Trophoblast cell (in vitro differentiated cells and primary cell): ENCODE data around the gene SDCCAG8.

Source experiments
- DNase-seq, 2 donors: peaks; one replicate each; pipeline ENCODE4 v3.0.0-alpha.2; 2016
- H2AFZ ChIP-seq: 2 replicates; pipeline ENCODE4 v1.6.1; 2013; ENCODE audit warnings: low read length, moderate library complexity, mild to moderate bottlenecking; ENCODE audit not compliant: insufficient read depth, poor library complexity
- H2AK5ac ChIP-seq: 2 replicates; pipeline ENCODE4 v1.6.1; 2013; ENCODE audit warnings: mild to moderate bottlenecking, low read length
- H2BK120ac ChIP-seq: 2 replicates; pipeline ENCODE4 v1.6.1; 2013; ENCODE audit warnings: low read length, mild to moderate bottlenecking, moderate library complexity; ENCODE audit not compliant: insufficient read depth, poor library complexity
- H2BK12ac ChIP-seq: 2 replicates; pipeline ENCODE4 v1.6.1; 2013; ENCODE audit warnings: mild to moderate bottlenecking, low read length, moderate library complexity
- H2BK5ac ChIP-seq: 2 replicates; pipeline ENCODE4 v1.6.1; 2013; ENCODE audit warnings: low read length, low read depth, moderate library complexity, mild to moderate bottlenecking; ENCODE audit not compliant: poor library complexity
- H3K14ac ChIP-seq: 2 replicates; pipeline ENCODE4 v1.6.1; 2013; ENCODE audit warnings: mild to moderate bottlenecking, low read length
- H3K18ac ChIP-seq: 2 replicates; pipeline ENCODE4 v1.6.1; 2013; ENCODE audit warnings: mild to moderate bottlenecking, low read length
- H3K23ac ChIP-seq: 2 replicates; pipeline ENCODE4 v1.6.1; 2013; ENCODE audit warnings: low read length
- H3K27ac ChIP-seq: 2 replicates; pipeline ENCODE4 v1.5.1; 2013; ENCODE audit warnings: low read depth, mild to moderate bottlenecking, inconsistent platforms, low read length, moderate library complexity
- H3K27me3 ChIP-seq: 2 replicates; pipeline ENCODE4 v1.6.1; 2013; ENCODE audit warnings: inconsistent platforms, mild to moderate bottlenecking, low read length, moderate library complexity; ENCODE audit not compliant: insufficient read depth
- H3K36me3 ChIP-seq, 2 experiments: 1 replicate in 1 of 2; 2 replicates in 1 of 2; pipeline ENCODE4 v1.6.1; 2013; ENCODE audit warnings: low read length in 2 of 2, mild to moderate bottlenecking in 2 of 2, moderate library complexity in 1 of 2; ENCODE audit not compliant: insufficient read depth in 2 of 2, control insufficient read depth in 1 of 2
- H3K4ac ChIP-seq: 2 replicates; pipeline ENCODE4 v1.6.1; 2013; ENCODE audit warnings: low read depth, mild to moderate bottlenecking, low read length, moderate library complexity
- H3K4me1 ChIP-seq, 2 experiments: 1 replicate in 1 of 2; 2 replicates in 1 of 2; pipeline ENCODE4 v1.6.1; 2013; ENCODE audit warnings: low read length in 2 of 2, mild to moderate bottlenecking in 2 of 2, moderate library complexity in 1 of 2; ENCODE audit not compliant: insufficient read depth in 2 of 2, control insufficient read depth in 1 of 2
- H3K4me2 ChIP-seq: 2 replicates; pipeline ENCODE4 v1.6.1; 2013; ENCODE audit warnings: inconsistent platforms, mild to moderate bottlenecking, low read length, moderate library complexity
- H3K4me3 ChIP-seq: 2 replicates; pipeline ENCODE4 v1.5.1; 2013; ENCODE audit warnings: mild to moderate bottlenecking, low read depth, low read length, inconsistent platforms
- H3K79me1 ChIP-seq: one replicate; pipeline ENCODE4 v1.6.1; 2013; ENCODE audit warnings: low read length
- H3K79me2 ChIP-seq: 2 replicates; pipeline ENCODE4 v1.6.1; 2013; ENCODE audit warnings: low read length, mild to moderate bottlenecking; ENCODE audit not compliant: control insufficient read depth, insufficient read depth, poor library complexity
- H3K9ac ChIP-seq: 2 replicates; pipeline ENCODE4 v1.6.1; 2013; ENCODE audit warnings: mild to moderate bottlenecking, low read length
- H3K9me3 ChIP-seq: 2 replicates; pipeline ENCODE4 v1.6.1; 2013; ENCODE audit warnings: low read depth, mild to moderate bottlenecking, control low read depth, inconsistent platforms, low read length; ENCODE audit not compliant: insufficient read depth
- H4K12ac ChIP-seq: 2 replicates; pipeline ENCODE4 v1.6.1; 2013; ENCODE audit warnings: low read depth, mild to moderate bottlenecking, low read length, moderate library complexity
- H4K8ac ChIP-seq: 2 replicates; pipeline ENCODE4 v1.6.1; 2013; ENCODE audit warnings: low read depth, mild to moderate bottlenecking, low read length, moderate library complexity
- H4K91ac ChIP-seq: one replicate; pipeline ENCODE4 v1.6.1; 2013; ENCODE audit warnings: low read depth, mild to moderate bottlenecking, low read length, moderate library complexity
- WGBS: extraction: QIAGEN DNeasy Blood & Tissue Kit; methylation state at CpG from one replicate; pipeline ENCODE4 v1.1.7; 2013; ENCODE audit warnings: missing lambda C conversion rate; ENCODE audit not compliant: insufficient read length, insufficient coverage; ENCODE audit errors: extremely low coverage; 5-methylcytosine and 5-hydroxymethylcytosine counted together

The SDCCAG8 gene

DNA sequence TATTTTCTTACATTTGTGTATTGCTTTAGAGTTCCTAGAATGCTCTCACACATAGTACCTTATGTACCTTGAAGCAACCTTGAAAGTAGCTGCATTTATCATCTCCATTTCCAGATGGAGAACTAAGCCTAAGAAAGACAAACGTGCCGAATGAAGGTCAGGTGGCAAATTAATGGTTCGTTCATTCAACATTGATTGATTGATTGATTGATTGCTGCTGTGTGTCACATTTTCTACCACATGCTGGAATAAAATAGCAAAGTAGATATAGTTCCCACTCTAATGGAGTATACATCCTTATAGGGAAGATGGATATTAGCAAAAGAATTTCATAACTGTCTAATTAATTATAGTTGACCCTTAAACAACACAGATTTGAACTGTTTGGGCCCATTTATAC, 172.2 kb downstream of the SDCCAG8 start:
- no peaks in the 10 kb centered on the region for H3K9me3 ChIP-seq
- H2BK120ac ChIP-seq: no peak overlapping the region
- H3K9ac ChIP-seq: no peak overlapping the region
- no peak overlapping the region for H3K27ac ChIP-seq
- H3K27me3 ChIP-seq: no peaks in the 10 kb centered on the region
- H3K18ac ChIP-seq: no peak overlapping the region
- H2AFZ ChIP-seq: no peak overlapping the region
- no peak overlapping the region for H3K4me3 ChIP-seq
- H4K12ac ChIP-seq: no peak overlapping the region
- DNase-seq: no peak
- no peaks in the 10 kb centered on the region for H3K79me1 ChIP-seq
- H3K4me2 ChIP-seq: no peak overlapping the region
- no peak overlapping the region for H2BK5ac ChIP-seq
- no peak overlapping the region for H2BK12ac ChIP-seq
- H3K4ac ChIP-seq: no peak overlapping the region
- H2AK5ac ChIP-seq: no peak overlapping the region
- H3K36me3 ChIP-seq: peaks cover 3 to 4% of the 10 kb centered on the region in 2 experiments
- no peaks in the 10 kb centered on the region for H3K79me2 ChIP-seq
- H3K4me1 ChIP-seq: no peaks in the 10 kb centered on the region
- no peak overlapping the region for H3K23ac ChIP-seq
- no CpG with 5 or more reads among the region's 3 CpGs for whole genome bisulfite sequencing
- no peak overlapping the region for H4K91ac ChIP-seq
- no peak overlapping the region for H4K8ac ChIP-seq
- no peak overlapping the region for H3K14ac ChIP-seq

DNA sequence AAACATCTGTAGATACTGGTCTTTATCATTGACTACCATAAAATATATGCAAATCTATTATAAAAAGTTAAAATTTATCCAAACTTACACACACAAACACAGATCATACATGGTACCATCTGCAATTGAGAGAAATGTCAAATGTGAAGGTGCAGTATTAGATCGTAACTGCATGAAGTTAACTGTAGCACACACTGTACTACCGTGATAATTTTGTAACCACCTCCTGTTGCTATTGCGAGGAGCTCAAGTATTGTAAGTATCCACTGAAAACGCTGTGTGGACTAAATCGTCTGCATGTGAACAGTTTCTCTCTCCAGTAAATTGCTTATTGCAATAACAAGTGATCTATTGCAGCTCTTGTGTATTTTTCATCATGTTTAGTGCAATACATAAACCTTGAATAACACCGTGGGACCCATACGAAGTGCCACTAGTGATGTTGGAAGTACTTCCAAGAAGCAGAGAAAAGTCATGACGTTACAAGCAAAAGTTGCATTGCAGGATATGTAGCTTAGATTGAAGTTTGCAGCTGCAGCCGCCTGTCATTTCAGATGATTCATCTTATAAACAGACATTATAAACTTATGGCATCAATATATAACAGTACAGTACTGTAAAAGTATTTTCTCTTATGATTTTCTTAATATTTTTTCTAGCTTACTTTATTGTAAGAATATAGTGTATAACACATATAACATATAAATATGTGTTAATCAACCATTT, 172.9 kb downstream of the SDCCAG8 start:
- H4K91ac ChIP-seq: no peak overlapping the region
- H3K9ac ChIP-seq: no peak overlapping the region
- H3K23ac ChIP-seq: no peak overlapping the region
- H3K27me3 ChIP-seq: no peaks in the 10 kb centered on the region
- no peak for DNase-seq
- no peak overlapping the region for H3K18ac ChIP-seq
- H2AK5ac ChIP-seq: no peak overlapping the region
- no peak overlapping the region for H3K14ac ChIP-seq
- no peak overlapping the region for H3K4me2 ChIP-seq
- no peak overlapping the region for H2AFZ ChIP-seq
- no CpG with 5 or more reads among the region's 9 CpGs for WGBS
- H2BK5ac ChIP-seq: no peak overlapping the region
- H2BK12ac ChIP-seq: no peak overlapping the region
- peaks cover 3 to 4% of the 10 kb centered on the region in 2 experiments for H3K36me3 ChIP-seq
- H3K9me3 ChIP-seq: no peaks in the 10 kb centered on the region
- no peak overlapping the region for H3K4me3 ChIP-seq
- H3K79me2 ChIP-seq: no peaks in the 10 kb centered on the region
- no peak overlapping the region for H3K4ac ChIP-seq
- H4K8ac ChIP-seq: no peak overlapping the region
- H3K4me1 ChIP-seq: no peaks in the 10 kb centered on the region
- H3K27ac ChIP-seq: no peak overlapping the region
- H3K79me1 ChIP-seq: no peaks in the 10 kb centered on the region
- H4K12ac ChIP-seq: no peak overlapping the region
- no peak overlapping the region for H2BK120ac ChIP-seq

DNA sequence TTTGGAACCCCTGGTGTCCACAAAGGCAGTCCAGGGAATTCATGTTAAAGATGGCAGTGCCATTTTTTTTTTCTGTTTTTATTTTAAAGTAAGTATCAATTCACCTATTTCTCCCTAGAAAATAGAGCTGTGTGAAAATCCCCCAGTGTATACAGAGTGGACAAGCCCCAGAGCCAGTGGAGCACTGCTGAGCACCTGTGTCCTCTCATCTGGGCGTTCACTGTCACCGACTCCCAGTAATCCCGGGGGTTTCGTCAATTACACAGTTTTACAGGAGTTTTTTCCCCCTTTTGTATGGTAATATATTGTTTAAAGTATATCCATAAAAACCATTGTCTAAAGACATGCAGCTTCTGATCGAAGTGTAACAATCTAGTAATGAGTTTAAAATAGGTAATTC, 175.8 kb downstream of the SDCCAG8 start:
- no peak overlapping the region for H3K4me3 ChIP-seq
- no peak overlapping the region for H4K91ac ChIP-seq
- no peak overlapping the region for H3K4me2 ChIP-seq
- H3K36me3 ChIP-seq: peaks cover 3 to 4% of the 10 kb centered on the region in 2 experiments
- no peak overlapping the region for H3K23ac ChIP-seq
- H3K27me3 ChIP-seq: no peaks in the 10 kb centered on the region
- H4K12ac ChIP-seq: no peak overlapping the region
- no peak overlapping the region for H3K4ac ChIP-seq
- no peak overlapping the region for H3K27ac ChIP-seq
- H3K79me2 ChIP-seq: no peaks in the 10 kb centered on the region
- no peaks in the 10 kb centered on the region for H3K4me1 ChIP-seq
- no peak overlapping the region for H2AFZ ChIP-seq
- no peak overlapping the region for H3K14ac ChIP-seq
- no peak overlapping the region for H4K8ac ChIP-seq
- no CpG with 5 or more reads among the region's 5 CpGs for WGBS
- no peaks in the 10 kb centered on the region for H3K79me1 ChIP-seq
- no peak overlapping the region for H2BK5ac ChIP-seq
- no peak overlapping the region for H3K9ac ChIP-seq
- no peak overlapping the region for H2BK120ac ChIP-seq
- H3K9me3 ChIP-seq: no peaks in the 10 kb centered on the region
- no peak overlapping the region for H3K18ac ChIP-seq
- DNase-seq: no peak
- no peak overlapping the region for H2AK5ac ChIP-seq
- H2BK12ac ChIP-seq: no peak overlapping the region

DNA sequence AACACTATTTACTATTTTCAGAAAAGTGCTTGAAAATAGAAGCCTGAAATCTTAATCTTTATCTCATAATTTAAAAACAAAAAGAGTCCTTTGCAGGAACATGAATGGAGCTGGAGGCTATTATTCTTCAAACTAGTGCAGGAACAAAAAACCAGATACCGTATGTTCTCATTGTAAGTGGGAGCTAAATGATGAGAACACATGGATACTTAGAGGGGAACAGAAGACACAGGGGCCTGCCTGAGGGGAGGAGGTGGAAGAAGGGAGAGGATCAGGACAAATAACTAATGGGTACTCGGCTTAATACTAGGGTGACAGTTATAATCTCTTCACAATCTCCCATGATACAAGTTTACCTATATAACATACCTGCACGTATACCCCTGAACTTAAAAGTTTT, 176.3 kb downstream of the SDCCAG8 start:
- Histone ChIP-seq H3K23ac (no peak overlapping the region), H3K36me3 (peaks cover 3 to 4% of the 10 kb centered on the region in 2 experiments), H4K8ac (no peak overlapping the region), H2BK120ac (no peak overlapping the region), H3K27me3 (no peaks in the 10 kb centered on the region), H3K9ac (no peak overlapping the region), H2BK12ac (no peak overlapping the region), H2AFZ (no peak overlapping the region), H2BK5ac (no peak overlapping the region), H3K27ac (no peak overlapping the region), H3K4me3 (no peak overlapping the region), H3K9me3 (no peaks in the 10 kb centered on the region), H2AK5ac (no peak overlapping the region), H3K79me2 (no peaks in the 10 kb centered on the region), H3K14ac (no peak overlapping the region), H3K4me1 (no peaks in the 10 kb centered on the region), H3K4me2 (no peak overlapping the region), H3K79me1 (no peaks in the 10 kb centered on the region), H4K91ac (no peak overlapping the region), H3K4ac (no peak overlapping the region), H4K12ac (no peak overlapping the region), H3K18ac (no peak overlapping the region)
- DNase-seq: no peak
- no CpG with 5 or more reads among the region's 3 CpGs for WGBS
